Neuron (in vitro differentiated cells): ENCODE measurements around the gene KANK2.

Experiments used
- H2AFZ ChIP-seq: one replicate; pipeline ENCODE4 v1.6.1; 2013; ENCODE audit warnings: low read depth, mild to moderate bottlenecking, inconsistent platforms, low read length, moderate library complexity
- H3K27me3 ChIP-seq: one replicate; pipeline ENCODE4 v1.6.1; 2013; ENCODE audit warnings: low read length; ENCODE audit not compliant: insufficient read depth
- H3K36me3 ChIP-seq: one replicate; pipeline ENCODE4 v1.6.1; 2013; ENCODE audit warnings: low read length; ENCODE audit not compliant: insufficient read depth
- H3K4me1 ChIP-seq: one replicate; pipeline ENCODE4 v1.6.1; 2013; ENCODE audit warnings: low read length; ENCODE audit not compliant: insufficient read depth
- H3K4me3 ChIP-seq: 2 replicates; pipeline ENCODE4 v1.5.1; 2013; ENCODE audit warnings: mild to moderate bottlenecking, low read length, moderate library complexity
- H3K9me3 ChIP-seq: one replicate; pipeline ENCODE4 v1.6.1; 2013; ENCODE audit warnings: low read length

Gene KANK2

GRCh38 chr19:11197291-11198174, at the start of gene KANK2:
KANK2 (minus strand) TSS chr19:11197545; CDS start chr19:11194511, 3,034 bp downstream.
- H3K27me3 ChIP-seq: no peaks in the 10 kb centered on the region
- H3K9me3 ChIP-seq: no peaks in the 10 kb centered on the region
- peak within 1 kb of the TSS; percentile 63 for H3K4me3 ChIP-seq
- H2AFZ ChIP-seq: peak within 1 kb of the TSS; percentile 59
- no peaks in the 10 kb centered on the region for H3K4me1 ChIP-seq
- peaks cover 15% of the 10 kb centered on the region for H3K36me3 ChIP-seq

- peaks cover 45% of the 10 kb centered on the region for H3K36me3 ChIP-seq
Observed at GRCh38 chr19:11246941-11247340, 49.6 kb upstream of the KANK2 start.

GRCh38 chr19:11244846-11245589, 47.7 kb upstream of the KANK2 start:
- H2AFZ ChIP-seq: no peak overlapping the region
- peaks cover 44% of the 10 kb centered on the region for H3K36me3 ChIP-seq
- no peaks in the 10 kb centered on the region for H3K27me3 ChIP-seq
- no peaks in the 10 kb centered on the region for H3K4me1 ChIP-seq
- no peaks in the 10 kb centered on the region for H3K9me3 ChIP-seq
- H3K4me3 ChIP-seq: no peak overlapping the region

More at GRCh38 chr19:11246941-11247340, 49.6 kb upstream of the KANK2 start:
- Histone ChIP-seq H3K4me3 (no peak overlapping the region), H2AFZ (no peak overlapping the region), H3K9me3 (no peaks in the 10 kb centered on the region), H3K4me1 (no peaks in the 10 kb centered on the region), H3K27me3 (no peaks in the 10 kb centered on the region)

- no peaks in the 10 kb centered on the region for H3K27me3 ChIP-seq
- H3K9me3 ChIP-seq: no peaks in the 10 kb centered on the region
- no peak overlapping the region for H3K4me3 ChIP-seq
- H3K36me3 ChIP-seq: peaks cover 55% of the 10 kb centered on the region
- H3K4me1 ChIP-seq: no peaks in the 10 kb centered on the region
- H2AFZ ChIP-seq: no peak overlapping the region
Observed at GRCh38 chr19:11243798-11244169, 46.4 kb upstream of the KANK2 start.

GRCh38 chr19:11242864-11243797, 45.8 kb upstream of the KANK2 start:
- Histone ChIP-seq H3K36me3 (peaks cover 50% of the 10 kb centered on the region), H3K27me3 (no peaks in the 10 kb centered on the region), H3K4me3 (no peak overlapping the region), H2AFZ (no peak overlapping the region), H3K4me1 (no peaks in the 10 kb centered on the region), H3K9me3 (no peaks in the 10 kb centered on the region)

GRCh38 chr19:11242025-11242424, 44.7 kb upstream of the KANK2 start:
- H3K4me1 ChIP-seq: no peaks in the 10 kb centered on the region
- no peaks in the 10 kb centered on the region for H3K27me3 ChIP-seq
- no peak overlapping the region for H2AFZ ChIP-seq
- no peaks in the 10 kb centered on the region for H3K9me3 ChIP-seq
- peaks cover 44% of the 10 kb centered on the region for H3K36me3 ChIP-seq
- H3K4me3 ChIP-seq: no peak overlapping the region

GRCh38 chr19:11240008-11240444, 42.7 kb upstream of the KANK2 start:
- no peak overlapping the region for H2AFZ ChIP-seq
- no peaks in the 10 kb centered on the region for H3K4me1 ChIP-seq
- no peaks in the 10 kb centered on the region for H3K27me3 ChIP-seq
- H3K36me3 ChIP-seq: peaks cover 43% of the 10 kb centered on the region
- no peak overlapping the region for H3K4me3 ChIP-seq
- H3K9me3 ChIP-seq: no peaks in the 10 kb centered on the region

GRCh38 chr19:11239377-11240000, 42.1 kb upstream of the KANK2 start, which contains the start of gene ANGPTL8:
ANGPTL8 (plus strand) TSS chr19:11239619; CDS start chr19:11239638, 19 bp downstream.
- Histone ChIP-seq H3K36me3 (peaks cover 43% of the 10 kb centered on the region), H2AFZ (no peak within 1 kb of the TSS), H3K27me3 (no peaks in the 10 kb centered on the region), H3K4me1 (no peaks in the 10 kb centered on the region), H3K4me3 (no peak within 1 kb of the TSS), H3K9me3 (no peaks in the 10 kb centered on the region)

GRCh38 chr19:11238781-11239376, 41.5 kb upstream of the KANK2 start:
- Histone ChIP-seq H3K27me3 (no peaks in the 10 kb centered on the region), H2AFZ (no peak overlapping the region), H3K4me3 (no peak overlapping the region), H3K36me3 (peaks cover 43% of the 10 kb centered on the region), H3K9me3 (no peaks in the 10 kb centered on the region), H3K4me1 (no peaks in the 10 kb centered on the region)

GRCh38 chr19:11238041-11238440, 40.7 kb upstream of the KANK2 start:
- H3K4me1 ChIP-seq: no peaks in the 10 kb centered on the region
- no peaks in the 10 kb centered on the region for H3K27me3 ChIP-seq

GRCh38 chr19:11237321-11237720, 40.0 kb upstream of the KANK2 start:
- peaks cover 42% of the 10 kb centered on the region for H3K36me3 ChIP-seq
- no peaks in the 10 kb centered on the region for H3K9me3 ChIP-seq
- no peaks in the 10 kb centered on the region for H3K4me1 ChIP-seq
- H2AFZ ChIP-seq: no peak overlapping the region
- no peaks in the 10 kb centered on the region for H3K27me3 ChIP-seq
- no peak overlapping the region for H3K4me3 ChIP-seq

More at GRCh38 chr19:11238041-11238440, 40.7 kb upstream of the KANK2 start:
- Histone ChIP-seq H3K9me3 (no peaks in the 10 kb centered on the region), H3K36me3 (peaks cover 39% of the 10 kb centered on the region), H2AFZ (no peak overlapping the region), H3K4me3 (no peak overlapping the region)
